GM12864 (cell line): Measurements from ENCODE around the gene SLAMF7.

Experiments used
- DNase-seq: peaks from one replicate; pipeline ENCODE4 v3.0.0-alpha.2; 2011; ENCODE audit warnings: low read depth
- H3K4me3 ChIP-seq: 2 replicates; pipeline ENCODE4 v1.5.1; 2011; ENCODE audit warnings: mild to moderate bottlenecking, low read depth, low read length, control low read depth
- TF ChIP-seq, protein P1 (sequence below): IDR thresholded peaks from 2 replicates; pipeline ENCODE4 v1.5.1; 2011; ENCODE audit warnings: low read depth, mild to moderate bottlenecking, moderate library complexity, low read length, control low read depth, inconsistent platforms; ENCODE audit errors: missing control alignments

Gene SLAMF7

DNA sequence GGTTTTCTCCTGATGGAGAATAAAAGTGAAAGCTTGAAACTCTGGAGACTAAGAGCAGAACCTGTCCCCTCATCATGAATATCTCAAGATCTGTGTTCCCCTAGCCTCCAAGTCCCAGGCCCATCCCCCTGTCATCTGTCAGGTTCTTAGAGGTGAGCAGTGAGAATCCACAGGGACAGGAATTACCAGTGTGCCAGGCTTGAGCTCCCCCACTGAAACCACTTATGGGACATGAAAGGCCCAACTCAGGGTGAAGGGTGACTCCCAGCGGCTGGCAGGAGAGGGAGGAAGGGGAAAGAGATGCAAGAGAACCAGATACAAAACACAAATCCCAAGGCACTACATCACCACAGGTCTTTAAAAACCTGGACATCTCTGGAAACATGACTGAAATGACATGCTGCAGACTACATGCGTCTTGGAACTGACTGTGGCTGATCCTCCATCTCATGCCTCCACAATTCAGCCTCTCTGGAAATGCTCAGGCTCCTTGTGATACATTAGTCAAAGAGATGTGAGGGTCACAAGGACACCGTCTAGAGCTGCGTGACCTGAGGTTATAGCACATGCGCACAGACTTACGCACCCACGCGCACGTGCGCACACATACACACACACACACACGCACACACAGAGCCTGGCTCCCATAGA, 50.1 kb downstream of the SLAMF7 start:
- DNase-seq = no peak
- H3K4me3 ChIP-seq = no peak overlapping the region
- TF ChIP-seq, protein P1, sequence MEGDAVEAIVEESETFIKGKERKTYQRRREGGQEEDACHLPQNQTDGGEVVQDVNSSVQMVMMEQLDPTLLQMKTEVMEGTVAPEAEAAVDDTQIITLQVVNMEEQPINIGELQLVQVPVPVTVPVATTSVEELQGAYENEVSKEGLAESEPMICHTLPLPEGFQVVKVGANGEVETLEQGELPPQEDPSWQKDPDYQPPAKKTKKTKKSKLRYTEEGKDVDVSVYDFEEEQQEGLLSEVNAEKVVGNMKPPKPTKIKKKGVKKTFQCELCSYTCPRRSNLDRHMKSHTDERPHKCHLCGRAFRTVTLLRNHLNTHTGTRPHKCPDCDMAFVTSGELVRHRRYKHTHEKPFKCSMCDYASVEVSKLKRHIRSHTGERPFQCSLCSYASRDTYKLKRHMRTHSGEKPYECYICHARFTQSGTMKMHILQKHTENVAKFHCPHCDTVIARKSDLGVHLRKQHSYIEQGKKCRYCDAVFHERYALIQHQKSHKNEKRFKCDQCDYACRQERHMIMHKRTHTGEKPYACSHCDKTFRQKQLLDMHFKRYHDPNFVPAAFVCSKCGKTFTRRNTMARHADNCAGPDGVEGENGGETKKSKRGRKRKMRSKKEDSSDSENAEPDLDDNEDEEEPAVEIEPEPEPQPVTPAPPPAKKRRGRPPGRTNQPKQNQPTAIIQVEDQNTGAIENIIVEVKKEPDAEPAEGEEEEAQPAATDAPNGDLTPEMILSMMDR = no peak

DNA sequence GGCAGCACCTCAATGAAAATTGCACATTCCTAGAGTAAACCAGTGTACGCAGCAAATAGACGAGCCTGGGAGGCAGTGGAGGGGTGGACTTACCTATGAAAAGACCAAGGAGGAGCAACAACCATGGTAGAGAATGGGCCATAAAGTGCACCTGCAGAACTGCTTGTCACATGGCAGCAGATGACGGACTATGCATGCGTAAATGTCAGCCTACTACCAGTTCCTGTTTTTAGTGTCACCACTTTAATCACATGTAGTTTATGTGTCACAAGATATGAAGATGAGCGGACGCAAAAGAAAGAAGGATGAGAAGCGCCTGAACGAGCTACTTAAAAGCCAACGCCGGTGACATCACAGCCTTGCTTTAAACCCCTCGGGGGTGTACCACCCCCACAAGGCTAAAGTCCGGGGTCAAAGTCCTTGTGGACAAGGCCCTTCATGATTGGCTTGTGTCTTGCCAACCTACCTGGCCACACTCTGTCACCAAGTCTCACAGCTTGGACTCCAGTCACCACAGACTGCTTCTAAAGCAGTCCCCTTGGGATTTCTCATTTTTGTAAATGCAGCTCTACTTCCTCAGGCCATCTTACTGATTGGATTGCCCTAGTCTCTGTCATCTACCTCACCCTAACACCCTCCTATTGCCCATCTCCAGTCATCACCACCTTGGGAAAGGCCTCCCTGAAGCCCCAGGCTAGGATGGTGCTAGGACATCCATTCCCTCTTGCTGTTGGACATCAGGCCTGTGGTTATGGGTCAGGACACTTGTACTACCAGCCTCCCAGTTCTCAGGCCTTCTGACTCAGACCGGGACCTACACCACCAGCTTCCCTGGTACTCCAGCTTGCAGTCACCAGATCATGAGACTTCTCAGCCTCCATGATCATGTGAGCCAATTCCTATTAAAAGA, 50.9 kb downstream of the SLAMF7 start:
- no peak overlapping the region for H3K4me3 ChIP-seq
- TF ChIP-seq, protein P1 = no peak
- peak; percentile 79 for DNase-seq

DNA sequence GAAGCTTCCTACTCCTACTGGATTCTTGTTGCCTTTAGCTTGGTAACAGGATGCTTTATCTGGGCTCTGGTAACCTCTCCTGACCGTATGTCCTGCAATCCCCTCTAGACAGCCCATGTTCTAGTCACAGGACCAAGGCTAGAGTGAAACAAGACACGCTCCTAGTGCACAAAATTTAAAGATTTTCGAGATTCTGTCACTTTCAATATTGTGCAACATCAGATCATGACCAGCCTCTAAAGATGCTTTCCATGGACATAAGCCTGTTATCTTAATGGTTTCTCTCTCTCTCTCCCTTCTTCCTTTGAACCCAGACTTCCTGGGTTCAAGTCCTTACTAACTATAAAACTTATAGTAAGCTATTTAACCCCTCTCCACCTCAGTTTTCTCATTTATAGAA, 55.3 kb downstream of the SLAMF7 start:
- no peak overlapping the region for H3K4me3 ChIP-seq
- DNase-seq = no peak
- TF ChIP-seq, protein P1 = no peak

DNA sequence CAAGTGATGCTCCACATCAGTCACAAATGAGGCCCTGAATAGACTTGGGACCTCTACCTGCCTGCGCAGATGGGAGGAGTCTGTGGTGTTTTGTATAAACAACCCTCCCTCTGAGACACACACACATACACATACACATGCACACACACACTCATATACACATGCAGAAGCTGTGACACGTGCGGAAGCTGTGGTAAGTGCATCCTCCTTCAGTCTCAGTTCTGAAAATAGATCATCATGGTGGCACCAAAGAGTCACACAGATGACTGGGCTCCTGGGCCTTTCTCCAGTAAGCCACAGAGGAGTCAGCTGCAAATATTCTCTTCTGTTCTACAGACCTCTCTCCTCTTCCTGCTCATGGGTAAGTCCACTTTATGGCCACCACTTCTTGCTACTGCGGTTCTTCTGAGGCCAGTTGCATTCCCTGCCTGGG, 56.9 kb downstream of the SLAMF7 start, which contains the start of gene LY9:
Gene LY9, plus strand, starts transcription at position 224 of the 433 bp plus-strand sequence. Its CDS starts 14 bp downstream, at position 238.
- TF ChIP-seq, protein P1 = no peak
- peak within 1 kb of the TSS; percentile 53 for H3K4me3 ChIP-seq
- peak; percentile 95 for DNase-seq

DNA sequence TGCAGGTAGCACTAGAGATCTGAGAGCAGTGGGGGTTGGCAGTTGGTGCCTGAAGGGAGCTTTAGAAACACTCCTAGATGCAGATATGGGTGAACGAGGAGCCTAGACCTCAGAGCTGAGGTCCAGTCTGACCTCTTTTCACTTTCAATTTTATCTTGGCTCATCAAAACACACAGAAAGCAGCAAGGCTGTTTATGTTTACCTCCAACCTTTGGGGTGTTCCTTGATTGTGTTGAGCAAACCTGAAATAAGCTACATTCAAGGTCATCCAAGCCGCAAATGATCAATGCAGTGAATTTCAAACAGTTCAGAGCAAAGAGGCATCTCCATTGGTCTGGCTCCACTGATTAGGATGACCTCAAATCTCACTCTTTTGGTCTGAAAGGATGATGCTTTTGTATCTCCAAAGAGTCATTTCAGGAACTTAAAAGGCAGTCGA, 58.2 kb downstream of the SLAMF7 start:
- H3K4me3 ChIP-seq = peak overlapping the region; percentile 53
- TF ChIP-seq, protein P1 = no peak
- no peak for DNase-seq

DNA sequence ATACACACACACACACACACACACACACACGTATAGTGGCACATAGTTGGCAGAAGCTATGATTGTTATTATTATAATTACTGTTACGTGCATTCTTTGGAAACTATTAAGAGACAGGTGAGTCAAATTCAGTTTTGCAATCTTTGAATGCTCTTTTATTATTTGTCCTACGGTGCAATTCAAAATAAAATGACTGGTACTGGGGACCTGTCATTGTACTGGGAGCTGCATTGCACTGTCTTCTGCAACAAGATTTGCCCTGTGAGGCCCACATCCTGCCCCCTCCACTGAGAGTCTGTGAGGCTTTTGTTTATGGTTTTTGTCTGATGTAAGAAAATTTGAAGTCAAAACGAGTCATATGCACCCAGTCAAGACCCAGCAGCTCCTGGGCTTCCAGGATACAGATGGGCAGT, 58.8 kb downstream of the SLAMF7 start:
- TF ChIP-seq, protein P1 = no peak
- no peak overlapping the region; the same call in 1 of the 2 replicates for H3K4me3 ChIP-seq
- DNase-seq = no peak
